NCI-H2171 (cell line): ENCODE data around the gene MYBBP1A.
"Not testable (repeated sequence)": the region's sequence is repeated elsewhere in the genome, so short reads cannot be mapped to it uniquely, and the experiment has no call there.

Experiments used
- DNase-seq: peaks from one replicate; lab custom pipeline; 2025; lab: John Stamatoyannopoulos, UW

The MYBBP1A gene

GRCh38 chr17:4554997-4555799, at the start of gene MYBBP1A:
MYBBP1A (minus strand) TSS chr17:4555384; CDS start chr17:4555324, 60 bp downstream.
- DNase-seq: peak; percentile 98

- DNase-seq: not testable (repeated sequence)
Measured at GRCh38 chr17:4604736-4605135, 49.6 kb upstream of the MYBBP1A start.

GRCh38 chr17:4604111-4604644, 49.0 kb upstream of the MYBBP1A start:
- DNase-seq: peak; percentile 96

GRCh38 chr17:4602041-4602440, 46.9 kb upstream of the MYBBP1A start:
- DNase-seq: no peak

GRCh38 chr17:4601326-4601725, 46.1 kb upstream of the MYBBP1A start:
- DNase-seq: no peak

GRCh38 chr17:4600563-4600962, 45.4 kb upstream of the MYBBP1A start:
- DNase-seq: no peak

GRCh38 chr17:4599505-4600281, 44.5 kb upstream of the MYBBP1A start:
- DNase-seq: peak; percentile 85

- no peak for DNase-seq
Measured at GRCh38 chr17:4598776-4599504, 43.8 kb upstream of the MYBBP1A start.

GRCh38 chr17:4597975-4598374, 42.8 kb upstream of the MYBBP1A start:
- no peak for DNase-seq

GRCh38 chr17:4596636-4597380, 41.6 kb upstream of the MYBBP1A start:
- no peak for DNase-seq

GRCh38 chr17:4595685-4596342, 40.6 kb upstream of the MYBBP1A start:
- not testable (repeated sequence) for DNase-seq

GRCh38 chr17:4594931-4595684, 39.9 kb upstream of the MYBBP1A start:
- DNase-seq: no peak

GRCh38 chr17:4594406-4594805, 39.2 kb upstream of the MYBBP1A start:
- DNase-seq: no peak

- no peak for DNase-seq
Measured at GRCh38 chr17:4593021-4593421, 37.8 kb upstream of the MYBBP1A start.

- no peak for DNase-seq
Measured at GRCh38 chr17:4592240-4593005, 37.2 kb upstream of the MYBBP1A start.

- no peak for DNase-seq
Measured at GRCh38 chr17:4591529-4591928, 36.3 kb upstream of the MYBBP1A start.

GRCh38 chr17:4590981-4591453, 35.8 kb upstream of the MYBBP1A start:
- DNase-seq: no peak

- not testable (repeated sequence) for DNase-seq
Measured at GRCh38 chr17:4590042-4590441, 34.9 kb upstream of the MYBBP1A start.

GRCh38 chr17:4588898-4589625, 33.9 kb upstream of the MYBBP1A start:
- no peak for DNase-seq
